A549 (cell line): ENCODE data around the gene CTU1. TPM values are rescaled to one million over a fixed set of nuclear protein-coding genes. Genes with fewer than 3 reads are reported as not detected.

Experiments used
- ATAC-seq, 2 experiments: fragments of 200-7000 bp in 1 of 2; fragments of >200 bp in 1 of 2; cut with Nextera tagmentation in 1 of 2; cut with Tn5 transposase in 1 of 2; 3 replicates each; pipeline versions ENCODE4 v1.8.0 to v1.9.1; 2018 to 2020; ENCODE audit warnings: mild to moderate bottlenecking in 1 of 2, moderate library complexity in 1 of 2
- CTCF ChIA-PET: fragments of 300-600 bp; sonication (Branson Sonifier 250); formaldehyde crosslinking; extraction: SDS; loops from one replicate; lab custom pipeline; 2021; ENCODE audit warnings: antibody characterized with exemption, inconsistent platforms; lab: Yijun Ruan, JAX
- POLR2A ChIA-PET: fragments of 350-600 bp; formaldehyde crosslinking; extraction: SDS; loops from one replicate; lab custom pipeline; 2021; ENCODE audit warnings: antibody characterized with exemption, inconsistent platforms; lab: Yijun Ruan, JAX
- DNase-seq, 2 experiments: peaks; one replicate each; pipeline versions ENCODE4 v3.0.0 to v3.0.0-alpha.2; 2011 to 2016; ENCODE audit warnings: low read depth in 1 of 2, low spot score in 1 of 2
- FAIRE-seq: peaks from 2 replicates; lab custom pipeline; 2011; peaks lifted over from hg19 to GRCh38; lab: Jason Lieb, UNC
- H3K27ac ChIP-seq, 2 experiments: fragments of >200 bp; sonication (Bioruptor Twin); formaldehyde crosslinking; 3 replicates each; pipeline ENCODE4 v1.5.1; 2016 to 2017
- H3K4me1 ChIP-seq: fragments of >200 bp; sonication (Bioruptor Twin); formaldehyde crosslinking; 3 replicates; pipeline ENCODE4 v1.6.1; 2016
- H3K4me2 ChIP-seq: fragments of >200 bp; sonication (Bioruptor Twin); formaldehyde crosslinking; 3 replicates; pipeline ENCODE4 v1.6.1; 2016
- H3K4me3 ChIP-seq: fragments of >200 bp; sonication (Bioruptor Twin); formaldehyde crosslinking; 3 replicates; pipeline ENCODE4 v1.5.1; 2016
- H3K9me3 ChIP-seq: fragments of >200 bp; sonication (Bioruptor Twin); formaldehyde crosslinking; 3 replicates; pipeline ENCODE4 v1.6.1; 2016
- BCL3 ChIP-seq: fragments of >200 bp; sonication (Bioruptor Twin); formaldehyde crosslinking; IDR thresholded peaks from 3 replicates; pipeline ENCODE4 v1.6.1; 2016
- E2F6 ChIP-seq: IDR thresholded peaks from 2 replicates; pipeline ENCODE4 v1.6.1; 2012; ENCODE audit warnings: low read depth, borderline replicate concordance
- HES2 ChIP-seq: fragments of >200 bp; sonication (Bioruptor Twin); formaldehyde crosslinking; IDR thresholded peaks from 2 replicates; pipeline ENCODE4 v1.6.1; 2016
- HEYL ChIP-seq: fragments of 250-450 bp; sonication (Bioruptor Pico); IDR thresholded peaks from 2 replicates; pipeline ENCODE4 v1.8.0; 2021; ENCODE audit warnings: mild to moderate bottlenecking, moderate library complexity
- HMGXB4 ChIP-seq: fragments of 250-450 bp; sonication (Bioruptor Pico); IDR thresholded peaks from 2 replicates; pipeline ENCODE4 v1.5.0; 2021; ENCODE audit warnings: mild to moderate bottlenecking, moderate library complexity, borderline replicate concordance
- MAX ChIP-seq: IDR thresholded peaks from 2 replicates; pipeline ENCODE4 v1.6.1; 2012
- MYC ChIP-seq: IDR thresholded peaks from 2 replicates; pipeline ENCODE4 v1.6.1; 2012; ENCODE audit warnings: mild to moderate bottlenecking, inconsistent platforms, low read length, improper control_type of control experiment, borderline replicate concordance
- PHF8 ChIP-seq: fragments of 200-600 bp; sonication (generic); IDR thresholded peaks from 2 replicates; pipeline ENCODE4 v1.6.1; 2016; ENCODE audit warnings: low read depth, mild to moderate bottlenecking, antibody characterized with exemption, moderate library complexity, borderline replicate concordance
- POLR2A ChIP-seq: IDR thresholded peaks from 2 replicates; pipeline ENCODE4 v1.6.1; 2012; ENCODE audit warnings: mild to moderate bottlenecking, low read length
- REST ChIP-seq: fragments of 200-600 bp; sonication (generic); IDR thresholded peaks from 2 replicates; pipeline ENCODE4 v1.6.1; 2016; ENCODE audit warnings: antibody characterized with exemption, mild to moderate bottlenecking, moderate library complexity
- TP53 ChIP-seq: fragments of 250-450 bp; sonication (Bioruptor Pico); IDR thresholded peaks from 2 replicates; pipeline ENCODE4 v1.5.0; 2021; ENCODE audit warnings: mild to moderate bottlenecking, moderate library complexity
- ZC3H11A ChIP-seq: fragments of 450-650 bp; IDR thresholded peaks from 2 replicates; pipeline ENCODE4 v1.6.1; 2014; ENCODE audit warnings: antibody characterized with exemption, mild to moderate bottlenecking
- ZFP36 ChIP-seq: fragments of 450-650 bp; IDR thresholded peaks from 2 replicates; pipeline ENCODE4 v1.6.1; 2014; ENCODE audit warnings: borderline replicate concordance; ENCODE audit not compliant: partially characterized antibody
- WGBS: methylation state at CpG from one replicate; pipeline ENCODE4 v1.1.6; 2017; ENCODE audit errors: missing lambda C conversion rate; 5-methylcytosine and 5-hydroxymethylcytosine counted together
- polyA plus RNA-seq, 4 experiments: library from polyadenylated mRNA; depleted of rRNA in 3 of 4; stranded (reverse); fragments of >200 nt; fragmentation: RNase III in 1 of 4; extraction: RNeasy Plus Mini Kit Qiagen cat#74134 plus additional on column Dnase treatment in 1 of 4; gene quantifications; 2 replicates in 3 of 4; 3 replicates in 1 of 4; pipeline ENCODE4 v1.2.3, GENCODE V29; 2011 to 2017

Gene CTU1
- polyA plus RNA-seq, 2 of the 4 experiments (the other 2 are of a cell fraction), result 4.5 to 7.4 TPM

- no peak for FAIRE-seq
- Histone ChIP-seq H3K4me2 (peak overlapping the region; percentile 87), H3K9me3 (no peaks in the 10 kb centered on the region), H3K27ac (peak overlapping the region; percentile 70 to 84)
- peak; percentile 55 to 56 for ATAC-seq
- ChIA-PET POLR2A (interaction anchor here (0.6 kb wide), 1 partner anchor 231 kb away, joined by 3 read pairs; no protein-coding TSS in a partner anchor), CTCF (interaction anchor here (1.6 kb wide), 1 partner anchor 19 kb away, joined by 6 read pairs; no protein-coding TSS in a partner anchor)
- WGBS, result 3% methylated on average over 15 of the region's 15 CpGs
- no peak for DNase-seq
- TF ChIP-seq POLR2A, result peak; percentile 40; the same call in 1 of the 2 replicates
- peak; percentile 94 for TF ChIP-seq E2F6
- TF ChIP-seq ZFP36, result peak; percentile 11
- no peak for TF ChIP-seq HEYL
- TF ChIP-seq HES2, result no peak
- peak; percentile 69; the same call in 1 of the 2 replicates for TF ChIP-seq TP53
- peak; percentile 49; the same call in 1 of the 2 replicates for TF ChIP-seq PHF8
- peak; percentile 59; the same call in 1 of the 2 replicates for TF ChIP-seq MAX
- TF ChIP-seq, all 56 proteins: peak for 6
- Histone ChIP-seq H3K4me3 (peak overlapping the region; percentile 66), H3K4me1 (peaks cover 10% of the 10 kb centered on the region)
These were observed 567 bp upstream of the CTU1 start for GRCh38 chr19:51108805-51109146.

GRCh38 chr19:51107406-51108065 lies 673 bp downstream of the CTU1 start:
- 21% methylated on average over 18 of the region's 18 CpGs for WGBS
- Histone ChIP-seq H3K9me3 (no peaks in the 10 kb centered on the region), H3K4me3 (peak overlapping the region; percentile 66), H3K4me1 (peaks cover 10% of the 10 kb centered on the region), H3K27ac (peak overlapping the region; percentile 80 to 88), H3K4me2 (peak overlapping the region; percentile 86)
- DNase-seq (peak in 1 of 2 experiments; percentile 41), FAIRE-seq (no peak), ATAC-seq (peak; percentile 33 to 37; a peak in 5 of 6 replicates)
- TF ChIP-seq ZC3H11A (no peak), POLR2A (no peak), REST (no peak), MYC (0 out of 2 replicates have a peak, but pooled peaks have one; percentile 44), HMGXB4 (no peak), BCL3 (no peak), PHF8 (no peak)
- CTCF ChIA-PET, result interaction anchor here (0.7 to 1.7 kb wide), 3 partner anchors 8 to 18 kb away, joined by 3 to 4 read pairs (median 3); no protein-coding TSS in a partner anchor
- POLR2A ChIA-PET, result no interaction called here
